CD14-positive monocyte (primary cell): ENCODE results near the gene PRKAR1B. TPM values are rescaled to one million over a fixed set of nuclear protein-coding genes. Genes with fewer than 3 reads are reported as not detected.
A peak's percentile ranks its signal among the peaks of the same experiment; 100 is the strongest.

Experiments used
- DNase-seq, 3 donors: peaks; one replicate each; pipeline ENCODE4 v3.0.0-alpha.2; 2011 to 2022
- H2AFZ ChIP-seq: 2 replicates; pipeline ENCODE4 v1.6.0; 2012; ENCODE audit warnings: mild to moderate bottlenecking, low read depth, low read length, inconsistent platforms; ENCODE audit not compliant: insufficient read depth, poor library complexity, severe bottlenecking
- H3K27ac ChIP-seq, 2 donors: 1 replicate in 1 of 2; 2 replicates in 1 of 2; pipeline ENCODE4 v1.5.1; 2012 to 2013; ENCODE audit warnings: low read length in 2 of 2, control low read depth in 1 of 2, inconsistent platforms in 1 of 2, low read depth in 1 of 2, mild to moderate bottlenecking in 1 of 2
- H3K27me3 ChIP-seq, 2 donors: one replicate each; pipeline versions ENCODE4 v1.6.0 to v1.6.1; 2011 to 2013; ENCODE audit warnings: low read length in 2 of 2; ENCODE audit not compliant: control insufficient read depth in 2 of 2, insufficient read depth in 2 of 2
- H3K36me3 ChIP-seq, 2 donors: replicated peaks in 1 of 2; 1 replicate in 1 of 2; 2 replicates in 1 of 2; pipeline versions ENCODE4 v1.5.1 to v1.6.1; 2012 to 2013; ENCODE audit warnings: low read length in 2 of 2, control low read depth in 1 of 2, inconsistent platforms in 1 of 2, mild to moderate bottlenecking in 1 of 2; ENCODE audit not compliant: insufficient read depth in 2 of 2, control insufficient read depth in 1 of 2
- H3K4me1 ChIP-seq, 2 donors: 1 replicate in 1 of 2; 2 replicates in 1 of 2; pipeline versions ENCODE4 v1.5.1 to v1.6.1; 2012 to 2013; ENCODE audit warnings: low read length in 2 of 2, control low read depth in 1 of 2, inconsistent platforms in 1 of 2, mild to moderate bottlenecking in 1 of 2, moderate library complexity in 1 of 2; ENCODE audit not compliant: insufficient read depth in 2 of 2, control insufficient read depth in 1 of 2
- H3K4me2 ChIP-seq: replicated peaks from 2 replicates; pipeline ENCODE3; 2012; ENCODE audit warnings: low read length, moderate library complexity, mild to moderate bottlenecking; ENCODE audit not compliant: poor library complexity, severe bottlenecking; ENCODE audit errors: extremely low read depth
- H3K4me3 ChIP-seq, 3 experiments: fragments of 200-600 bp in 1 of 3; sonication (generic) in 1 of 3; replicated peaks in 1 of 3; 1 replicate in 2 of 3; 2 replicates in 1 of 3; pipeline ENCODE4 v1.5.1; 2011 to 2013; ENCODE audit warnings: low read length in 3 of 3, mild to moderate bottlenecking in 3 of 3, control low read depth in 2 of 3, low read depth in 2 of 3, inconsistent platforms in 1 of 3, moderate library complexity in 1 of 3
- H3K79me2 ChIP-seq: 2 replicates; pipeline ENCODE4 v1.6.0; 2012; ENCODE audit warnings: mild to moderate bottlenecking, control low read depth, inconsistent platforms, low read length, moderate library complexity; ENCODE audit not compliant: insufficient read depth
- H3K9ac ChIP-seq: 2 replicates; pipeline ENCODE4 v1.6.0; 2017; ENCODE audit warnings: low read length, mild to moderate bottlenecking; ENCODE audit not compliant: insufficient read depth, poor library complexity, severe bottlenecking
- H3K9me3 ChIP-seq, 2 donors: replicated peaks in 1 of 2; 1 replicate in 1 of 2; 2 replicates in 1 of 2; pipeline versions ENCODE4 v1.5.1 to v1.6.1; 2012 to 2013; ENCODE audit warnings: low read length in 2 of 2, control low read depth in 1 of 2; ENCODE audit not compliant: control insufficient read depth in 1 of 2, insufficient read depth in 1 of 2
- H4K20me1 ChIP-seq: 2 replicates; pipeline ENCODE4 v1.6.0; 2012; ENCODE audit warnings: mild to moderate bottlenecking, low read length, control low read depth, moderate library complexity; ENCODE audit not compliant: insufficient read depth
- H3K27ac Mint-ChIP-seq, 7 donors: one replicate each; pipeline ENCODE4 v1.8.0; 2020; ENCODE audit warnings: mild to moderate bottlenecking in 7 of 7, mixed read lengths in 7 of 7, moderate library complexity in 6 of 7, inconsistent platforms in 2 of 7
- H3K27me3 Mint-ChIP-seq, 3 donors: one replicate each; pipeline ENCODE4 v1.8.0; 2021 to 2022; ENCODE audit warnings: low read depth in 3 of 3, mild to moderate bottlenecking in 3 of 3, mixed read lengths in 3 of 3, moderate library complexity in 3 of 3, inconsistent platforms in 1 of 3
- H3K36me3 Mint-ChIP-seq, 2 donors: one replicate each; pipeline ENCODE4 v1.8.0; 2020; ENCODE audit warnings: mixed read lengths in 2 of 2, inconsistent platforms in 1 of 2, mild to moderate bottlenecking in 1 of 2
- H3K4me1 Mint-ChIP-seq: one replicate; pipeline ENCODE4 v1.8.0; 2020; ENCODE audit warnings: mild to moderate bottlenecking, mixed read lengths
- H3K4me3 Mint-ChIP-seq, 2 donors: one replicate each; pipeline ENCODE4 v1.8.0; 2020; ENCODE audit warnings: mild to moderate bottlenecking in 2 of 2, mixed read lengths in 2 of 2, moderate library complexity in 1 of 2
- H3K9me3 Mint-ChIP-seq, 7 donors: one replicate each; pipeline ENCODE4 v1.8.0; 2020 to 2022; ENCODE audit warnings: mixed read lengths in 7 of 7, mild to moderate bottlenecking in 6 of 7, moderate library complexity in 6 of 7, inconsistent platforms in 2 of 7
- WGBS: methylation state at CpG from one replicate; pipeline ENCODE4 v1.1.5; 2013; ENCODE audit warnings: missing lambda C conversion rate; ENCODE audit not compliant: insufficient coverage; 5-methylcytosine and 5-hydroxymethylcytosine counted together
- intact Hi-C, 2 donors: fragments of 100-400 bp; cut with micrococcal nuclease; formaldehyde crosslinking; loops; one replicate each; pipeline versions ENCODE4 v1.15.0 to v1.15.1; 2023
- polyA plus RNA-seq, 3 donors: library from polyadenylated mRNA; depleted of rRNA in 1 of 3; unstranded in 2 of 3; stranded (reverse) in 1 of 3; fragments of 300-500 nt in 2 of 3; fragments of >200 nt in 1 of 3; fragmentation: Illumina TruSeq in 2 of 3; gene quantifications; 1 replicate in 2 of 3; 2 replicates in 1 of 3; pipeline ENCODE4 v1.2.3, GENCODE V29; 2012 to 2021
- TF ChIP-seq, protein P1 (sequence below): fragments of 200-600 bp; IDR thresholded peaks from one replicate; pipeline ENCODE4 v1.8.0; 2022; ENCODE audit warnings: antibody characterized with exemption, mild to moderate bottlenecking

PRKAR1B gene
- polyA plus RNA-seq, 3 donors = 0.94 to 2.1 (median 1.1) TPM

DNA sequence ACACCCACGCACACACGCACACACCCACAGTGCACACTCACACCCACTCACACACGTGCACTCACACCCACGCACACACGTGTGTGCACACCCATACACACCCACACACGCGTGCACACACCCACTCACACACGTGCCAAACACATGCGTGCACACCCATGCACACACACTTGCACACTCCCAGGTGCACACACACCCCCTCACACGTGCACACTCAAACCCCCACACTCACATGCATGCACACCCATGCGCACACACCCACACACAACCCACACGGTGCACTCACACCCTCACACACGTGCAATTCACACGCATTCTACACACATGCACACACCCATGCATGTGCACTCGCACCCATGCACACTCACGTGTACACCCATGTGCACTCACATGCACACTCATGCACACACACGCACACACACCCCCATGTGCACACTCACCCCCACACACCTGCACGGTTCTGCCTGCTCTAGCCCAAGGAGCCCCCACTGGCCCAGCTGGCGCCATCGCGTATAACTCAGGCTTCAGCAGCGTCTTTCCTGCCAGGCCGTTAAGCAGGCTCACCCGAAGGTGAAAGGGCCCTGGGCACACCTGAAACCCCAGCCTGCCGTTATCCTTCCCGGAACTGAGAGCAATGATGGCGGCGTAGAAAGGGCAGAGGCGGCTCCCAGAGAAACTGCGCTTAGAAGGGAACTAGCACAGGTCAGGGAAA lies 143.5 kb downstream of the PRKAR1B start:
- Histone ChIP-seq H3K4me2 (no peak overlapping the region), H3K79me2 (no peaks in the 10 kb centered on the region), H4K20me1 (no peaks in the 10 kb centered on the region), H3K4me3 (no peak overlapping the region), H3K27me3 (no peaks in the 10 kb centered on the region), H3K27ac (no peak overlapping the region), H3K9ac (no peak overlapping the region), H3K9me3 (peaks cover 0 to 25% of the 10 kb centered on the region in 2 donors), H3K4me1 (peaks cover 5 to 11% of the 10 kb centered on the region in 2 donors), H2AFZ (no peak overlapping the region), H3K36me3 (no peaks in the 10 kb centered on the region)
- 84% methylated on average over 29 of the region's 30 CpGs for WGBS
- no peak for DNase-seq
- intact Hi-C loops = no loop called here
- peaks cover 13 to 20% (median 18%) of the 10 kb centered on the region in 7 donors for H3K9me3 Mint-ChIP-seq
- H3K27me3 Mint-ChIP-seq = peaks cover 0 to 3% (median 2%) of the 10 kb centered on the region in 3 donors
- H3K27ac Mint-ChIP-seq = peak overlapping the region in 1 of 7 donors; percentile 75
- TF ChIP-seq, protein P1, sequence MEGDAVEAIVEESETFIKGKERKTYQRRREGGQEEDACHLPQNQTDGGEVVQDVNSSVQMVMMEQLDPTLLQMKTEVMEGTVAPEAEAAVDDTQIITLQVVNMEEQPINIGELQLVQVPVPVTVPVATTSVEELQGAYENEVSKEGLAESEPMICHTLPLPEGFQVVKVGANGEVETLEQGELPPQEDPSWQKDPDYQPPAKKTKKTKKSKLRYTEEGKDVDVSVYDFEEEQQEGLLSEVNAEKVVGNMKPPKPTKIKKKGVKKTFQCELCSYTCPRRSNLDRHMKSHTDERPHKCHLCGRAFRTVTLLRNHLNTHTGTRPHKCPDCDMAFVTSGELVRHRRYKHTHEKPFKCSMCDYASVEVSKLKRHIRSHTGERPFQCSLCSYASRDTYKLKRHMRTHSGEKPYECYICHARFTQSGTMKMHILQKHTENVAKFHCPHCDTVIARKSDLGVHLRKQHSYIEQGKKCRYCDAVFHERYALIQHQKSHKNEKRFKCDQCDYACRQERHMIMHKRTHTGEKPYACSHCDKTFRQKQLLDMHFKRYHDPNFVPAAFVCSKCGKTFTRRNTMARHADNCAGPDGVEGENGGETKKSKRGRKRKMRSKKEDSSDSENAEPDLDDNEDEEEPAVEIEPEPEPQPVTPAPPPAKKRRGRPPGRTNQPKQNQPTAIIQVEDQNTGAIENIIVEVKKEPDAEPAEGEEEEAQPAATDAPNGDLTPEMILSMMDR = no peak
- peaks cover 12% of the 10 kb centered on the region for H3K4me1 Mint-ChIP-seq
- H3K36me3 Mint-ChIP-seq = no peaks in the 10 kb centered on the region
- H3K4me3 Mint-ChIP-seq = peak overlapping the region; percentile 52 to 73

DNA sequence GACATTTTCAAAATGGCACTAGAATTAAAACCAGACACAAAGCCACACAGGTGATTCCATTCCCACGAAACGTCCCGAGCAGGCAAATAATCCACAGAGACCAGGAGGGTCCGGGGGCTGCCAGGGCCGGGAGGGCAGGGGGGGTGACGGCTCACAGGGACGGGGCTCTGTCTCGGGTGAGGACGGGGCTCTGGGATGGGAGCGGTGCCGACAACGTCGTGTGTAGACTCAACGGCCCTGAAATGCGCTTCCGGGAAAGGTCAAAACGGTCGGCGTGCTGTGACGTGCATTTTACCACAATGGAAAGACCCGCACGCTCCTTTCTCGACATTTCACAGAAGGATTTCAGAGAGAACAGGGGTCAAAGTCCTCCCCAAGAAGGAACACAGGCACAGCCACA lies 144.2 kb downstream of the PRKAR1B start:
- H3K27ac ChIP-seq = no peak overlapping the region
- WGBS = 97% methylated on average over 23 of the region's 23 CpGs

More for the DNA sequence above, 144.2 kb downstream of the PRKAR1B start:
- H3K9me3 Mint-ChIP-seq = peaks cover 9 to 17% (median 14%) of the 10 kb centered on the region in 7 donors
- TF ChIP-seq, protein P1 = no peak
- peaks cover 0 to 3% (median 2%) of the 10 kb centered on the region in 3 donors for H3K27me3 Mint-ChIP-seq
- no peak overlapping the region for H3K4me2 ChIP-seq
- intact Hi-C loops = no loop called here
- H3K4me3 ChIP-seq = no peak overlapping the region
- no peaks in the 10 kb centered on the region for H3K27me3 ChIP-seq
- no peak overlapping the region for H3K9ac ChIP-seq
- no peaks in the 10 kb centered on the region for H4K20me1 ChIP-seq
- no peak for DNase-seq
- H3K4me3 Mint-ChIP-seq = no peak overlapping the region
- no peaks in the 10 kb centered on the region for H3K36me3 Mint-ChIP-seq
- H3K36me3 ChIP-seq = no peaks in the 10 kb centered on the region
- no peak overlapping the region for H2AFZ ChIP-seq
- H3K4me1 ChIP-seq = peaks cover 5 to 11% of the 10 kb centered on the region in 2 donors
- peaks cover 12% of the 10 kb centered on the region for H3K4me1 Mint-ChIP-seq
- peaks cover 0 to 19% of the 10 kb centered on the region in 2 donors for H3K9me3 ChIP-seq
- no peaks in the 10 kb centered on the region for H3K79me2 ChIP-seq
- no peak overlapping the region for H3K27ac Mint-ChIP-seq
